NCI-H748 treated with DMSO at 0.1 percent for 48 hours (cell line): ENCODE data around the gene ANO1.

ENCODE experiments used
- DNase-seq: peaks from one replicate; lab custom pipeline; 2025; lab: John Stamatoyannopoulos, UW

ANO1 gene

DNA sequence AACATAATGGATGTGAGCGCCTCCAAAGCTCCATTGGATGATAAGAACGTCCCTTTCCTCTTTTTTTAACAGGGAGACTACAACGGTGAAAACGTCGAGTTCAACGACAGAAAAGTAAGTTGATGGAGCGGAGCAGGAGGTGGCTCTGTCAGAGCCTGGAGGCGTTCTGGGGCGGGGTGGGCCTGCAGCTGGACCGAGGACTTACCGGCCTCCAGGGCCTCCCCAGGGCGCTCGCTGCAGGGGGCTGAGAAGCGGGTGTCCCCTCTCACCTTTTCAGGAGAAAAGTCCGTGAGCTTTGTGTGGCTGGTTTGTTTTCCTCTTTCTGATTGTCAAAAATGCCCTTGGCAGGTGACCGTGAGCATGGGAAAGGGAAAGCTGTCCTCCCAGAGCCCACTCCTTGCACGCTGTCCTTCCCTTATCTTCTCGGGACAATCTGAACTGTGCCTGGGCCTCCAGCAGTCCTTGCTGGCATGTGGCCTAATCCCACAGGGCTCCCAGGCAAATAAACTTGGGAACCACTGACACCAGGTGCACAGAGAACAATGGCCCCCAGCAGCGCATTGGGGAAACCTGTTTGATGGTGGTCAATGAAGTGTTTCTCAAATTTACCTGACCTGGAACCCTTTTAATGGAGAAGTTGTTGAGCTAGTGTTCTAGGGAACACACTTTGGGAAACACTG, 38.4 kb downstream of the ANO1 start:
- DNase-seq = no peak

GRCh38 chr11:70117567-70118145, 39.5 kb downstream of the ANO1 start:
- no peak for DNase-seq

DNA sequence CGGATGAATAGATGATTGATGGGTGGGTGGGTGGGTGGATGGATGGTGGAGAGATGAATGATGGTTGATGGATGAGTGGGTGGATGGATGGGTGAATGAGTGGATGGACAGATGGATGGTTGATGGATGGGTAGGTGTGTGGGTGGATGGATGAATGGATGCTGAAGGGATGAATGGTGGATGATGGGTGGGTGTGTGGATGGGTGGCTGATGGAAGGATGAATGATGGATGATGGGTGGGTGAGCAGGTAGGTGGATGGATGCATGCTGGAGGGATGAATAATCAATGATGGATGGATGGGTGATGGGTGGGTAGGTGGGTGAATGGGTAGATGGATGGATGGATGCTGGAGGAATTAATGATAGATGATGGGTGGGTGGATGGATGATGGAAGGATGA, 40.5 kb downstream of the ANO1 start:
- no peak for DNase-seq

GRCh38 chr11:70119502-70119901, 41.4 kb downstream of the ANO1 start:
- no peak for DNase-seq

GRCh38 chr11:70120674-70121073, 42.6 kb downstream of the ANO1 start:
- no peak for DNase-seq

DNA sequence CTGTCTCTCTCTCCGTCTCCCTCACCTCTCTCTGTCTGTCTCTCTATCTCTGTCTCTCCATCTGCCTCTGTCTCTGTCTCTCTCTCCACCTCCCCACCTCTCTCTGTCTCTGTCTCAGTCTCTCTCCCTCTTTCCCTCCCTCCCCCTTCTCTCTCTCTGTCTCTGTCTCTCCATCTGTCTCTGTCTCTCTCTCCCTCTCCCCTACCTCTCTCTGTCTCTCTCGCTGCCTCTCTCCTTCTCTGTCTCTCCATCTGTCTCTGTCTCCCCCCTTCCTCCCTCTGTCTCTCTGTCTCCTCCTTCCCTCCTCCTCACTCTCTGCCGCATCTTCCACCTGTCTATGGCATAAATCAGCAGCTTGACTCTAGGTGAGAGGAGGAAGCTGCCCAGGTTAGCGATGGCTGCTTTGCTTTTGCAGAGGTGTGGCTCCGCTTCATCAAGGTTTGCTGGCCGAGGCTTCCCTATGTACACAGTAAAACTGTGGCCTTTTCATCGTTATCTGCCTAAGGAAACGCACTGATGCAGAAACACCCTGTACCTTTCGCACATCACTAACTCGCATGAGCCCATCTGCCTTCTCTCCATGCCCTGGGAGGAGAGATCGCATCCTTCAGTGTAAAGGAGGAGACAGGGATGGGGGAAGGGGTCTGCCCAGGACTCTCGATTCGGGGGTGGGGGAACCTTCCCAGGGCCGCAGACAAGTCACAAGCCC, 44.5 kb downstream of the ANO1 start:
- DNase-seq = no peak

- DNase-seq = no peak
Observed at GRCh38 chr11:70123711-70124110, 45.6 kb downstream of the ANO1 start.

DNA sequence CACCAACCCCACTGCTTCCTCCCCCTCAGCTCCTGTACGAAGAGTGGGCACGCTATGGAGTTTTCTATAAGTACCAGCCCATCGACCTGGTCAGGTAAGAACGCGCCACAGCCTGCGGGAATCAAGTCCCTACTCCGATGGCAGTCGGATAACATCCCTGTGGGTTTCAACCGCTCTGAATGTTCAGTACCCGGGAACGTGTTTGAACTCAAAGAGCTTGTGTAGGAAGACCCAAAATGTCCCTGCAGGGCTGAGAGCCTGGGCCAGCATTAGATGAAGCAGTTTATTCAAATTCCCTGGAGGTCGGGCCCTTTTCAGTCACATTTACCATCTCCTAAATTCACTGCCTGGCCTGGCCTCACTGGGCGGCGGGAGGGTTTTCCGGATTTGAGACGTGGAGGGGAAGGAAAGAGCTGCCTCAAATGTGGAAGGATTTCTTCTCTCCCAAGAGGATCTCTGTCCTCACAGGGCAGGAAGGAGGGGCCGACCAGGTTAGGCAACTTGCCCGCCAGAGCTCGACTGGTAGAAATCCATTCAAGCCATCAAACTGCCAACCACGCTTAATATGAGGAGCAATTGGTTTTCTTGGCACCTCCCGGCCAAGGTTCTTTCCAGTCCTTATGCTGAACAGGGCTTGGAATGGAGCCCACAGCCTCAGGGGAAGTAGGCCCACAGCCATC, 46.3 kb downstream of the ANO1 start:
- DNase-seq = no peak

DNA sequence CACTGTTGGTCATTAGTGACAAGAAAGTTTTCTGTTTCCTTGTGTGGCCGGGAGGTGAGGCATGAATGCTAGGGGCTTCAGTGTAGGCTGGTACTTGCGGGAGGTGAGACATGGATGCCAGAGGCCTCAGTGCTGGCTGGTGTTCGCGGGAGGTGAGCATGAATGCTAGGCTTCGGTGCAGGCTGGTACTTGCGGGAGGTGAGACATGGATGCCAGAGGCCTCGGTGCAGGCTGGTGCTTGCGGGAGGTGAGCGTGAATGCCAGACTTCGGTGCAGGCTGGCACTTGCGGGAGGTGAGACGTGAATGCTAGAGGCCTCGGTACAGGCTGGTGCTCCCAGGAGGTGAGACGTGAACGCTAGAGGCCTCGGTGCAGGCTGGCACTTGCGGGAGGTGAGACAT, 48.4 kb downstream of the ANO1 start:
- DNase-seq = no peak

DNA sequence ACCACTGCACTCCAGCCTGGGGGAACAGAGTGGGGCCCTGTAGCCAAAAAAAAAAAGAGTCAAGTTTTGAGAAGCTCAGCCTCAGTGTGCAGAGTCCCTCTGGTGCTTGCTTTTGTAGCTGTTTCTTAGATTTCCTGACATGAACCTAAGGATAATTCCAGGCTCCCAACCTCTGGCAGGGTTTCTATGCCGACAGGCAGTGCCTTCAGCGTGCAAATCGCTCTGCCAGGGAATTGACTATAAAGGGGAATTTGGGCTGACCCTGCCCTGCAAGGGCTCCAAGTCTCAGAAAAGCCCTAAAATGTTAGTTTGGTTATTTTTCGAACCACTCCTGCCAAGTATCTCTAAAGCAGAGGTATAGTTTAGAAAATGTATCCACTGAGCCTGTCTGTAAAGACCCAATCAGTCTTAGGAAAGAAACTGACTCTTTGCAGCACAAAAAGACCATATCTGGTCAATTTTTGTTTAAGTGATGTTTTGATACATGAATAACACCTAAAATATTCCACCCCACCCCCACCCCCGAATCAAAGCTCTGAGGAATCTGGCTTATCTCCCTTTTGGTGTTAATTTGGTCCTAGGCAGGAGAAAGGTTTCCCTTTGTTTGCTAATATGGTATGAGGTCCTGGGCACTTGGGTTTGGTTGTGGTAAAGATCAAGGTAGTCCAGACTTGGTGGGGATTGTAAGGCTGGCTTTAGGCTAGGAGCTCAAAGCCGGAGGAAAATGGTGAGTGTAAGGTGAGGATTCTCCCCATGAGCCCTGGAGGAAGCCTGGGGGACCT, 49.7 kb downstream of the ANO1 start:
- DNase-seq = no peak

DNA sequence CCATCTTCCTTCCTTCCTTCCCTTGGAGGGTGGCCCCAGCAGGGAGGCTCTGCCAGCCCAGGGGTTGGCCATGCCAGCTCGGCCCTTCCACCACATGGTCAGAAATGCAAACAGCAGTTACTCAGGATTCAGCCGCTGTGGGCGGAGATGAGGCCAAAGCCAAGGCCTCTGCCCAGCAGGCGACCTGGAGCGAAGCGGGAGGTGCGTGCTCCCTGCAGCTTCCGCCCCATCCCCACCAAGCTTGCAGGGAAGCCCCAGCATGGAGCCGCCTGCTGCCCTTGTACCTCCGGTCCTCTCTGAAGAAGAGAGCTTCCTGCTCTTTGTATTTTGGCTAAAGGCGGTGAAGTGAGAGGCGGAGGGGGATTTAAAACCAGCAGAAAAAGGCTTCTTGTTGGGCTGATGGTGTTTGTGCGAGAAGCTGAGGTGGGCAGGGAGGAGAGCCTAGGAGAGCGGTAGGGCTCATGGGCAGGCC, 50.4 kb downstream of the ANO1 start:
- no peak for DNase-seq

DNA sequence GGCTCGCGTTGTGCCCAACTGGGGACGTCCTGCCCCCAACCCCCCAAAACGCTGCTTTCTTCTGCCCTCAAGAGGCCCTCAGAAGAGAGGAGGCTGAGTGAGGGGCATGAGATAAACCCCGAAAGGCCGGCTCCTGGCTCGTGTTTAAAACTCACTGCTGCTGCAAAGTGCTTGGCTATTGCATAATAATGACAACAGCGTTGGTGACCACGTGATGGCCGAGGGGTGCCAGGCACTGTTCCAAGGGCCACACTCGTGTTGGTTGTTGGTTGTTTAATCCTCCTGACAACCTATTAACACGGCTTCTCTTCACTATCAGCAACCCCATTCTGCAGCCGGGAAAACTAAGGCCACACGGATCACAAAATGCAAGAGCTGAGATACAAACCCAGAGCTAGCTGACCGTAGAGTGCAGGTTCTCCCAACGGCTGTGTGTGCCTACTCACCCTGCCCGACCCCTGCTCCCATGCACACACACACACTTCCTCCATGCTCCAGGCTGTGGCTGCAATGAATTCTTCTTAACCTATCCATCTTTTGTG, 51.0 kb downstream of the ANO1 start:
- DNase-seq = no peak

- DNase-seq = no peak
Observed at GRCh38 chr11:70130636-70131035, 52.5 kb downstream of the ANO1 start.

DNA sequence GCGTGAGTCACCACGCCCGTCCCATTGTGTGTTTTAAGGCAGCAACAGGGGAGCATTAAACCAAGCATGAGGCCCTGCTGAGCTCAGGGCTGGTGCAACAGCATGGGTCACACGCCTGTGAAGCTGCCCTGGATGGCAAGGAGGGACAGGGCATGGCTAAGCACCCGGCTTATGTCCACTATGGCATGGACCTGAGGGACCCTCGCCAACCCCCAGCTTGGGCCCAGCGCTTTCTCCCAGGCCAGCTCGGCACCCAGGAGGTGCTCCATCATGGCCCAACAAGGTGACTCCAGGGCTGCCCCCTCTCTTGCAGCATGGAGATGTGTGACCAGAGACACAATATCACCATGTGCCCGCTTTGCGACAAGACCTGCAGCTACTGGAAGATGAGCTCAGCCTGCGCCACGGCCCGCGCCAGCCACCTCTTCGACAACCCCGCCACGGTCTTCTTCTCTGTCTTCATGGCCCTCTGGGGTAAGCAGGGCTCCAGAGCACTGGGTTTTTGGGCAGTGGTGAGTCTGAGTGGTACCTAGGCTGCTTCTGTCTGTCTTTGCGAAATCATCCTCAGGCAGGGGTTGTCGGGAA, 53.6 kb downstream of the ANO1 start:
- DNase-seq = no peak

- DNase-seq = no peak
Observed at GRCh38 chr11:70132641-70133040, 54.5 kb downstream of the ANO1 start.

- DNase-seq = no peak
Observed at GRCh38 chr11:70133771-70134335, 55.7 kb downstream of the ANO1 start.

DNA sequence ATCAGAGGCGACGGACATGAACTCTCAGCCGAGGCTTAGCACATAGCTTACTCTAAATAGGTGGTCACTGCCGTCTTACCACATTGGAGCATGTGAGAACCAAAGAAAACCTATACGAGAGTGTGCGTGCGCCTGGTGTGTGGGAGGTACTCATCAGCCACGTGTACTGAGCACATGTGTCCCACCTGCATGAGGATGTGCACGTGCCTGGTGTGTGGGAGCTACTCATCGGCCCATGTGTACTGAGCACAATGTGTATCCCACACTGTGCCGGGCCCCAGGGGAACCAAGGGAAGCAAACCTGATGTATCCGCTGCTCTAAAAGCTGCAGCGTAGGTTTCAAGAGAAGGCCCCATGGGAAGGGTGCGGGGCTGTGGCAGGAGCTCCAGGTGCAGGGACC, 56.4 kb downstream of the ANO1 start:
- DNase-seq = no peak

- DNase-seq = no peak
Observed at GRCh38 chr11:70135142-70135541, 57.0 kb downstream of the ANO1 start.

DNA sequence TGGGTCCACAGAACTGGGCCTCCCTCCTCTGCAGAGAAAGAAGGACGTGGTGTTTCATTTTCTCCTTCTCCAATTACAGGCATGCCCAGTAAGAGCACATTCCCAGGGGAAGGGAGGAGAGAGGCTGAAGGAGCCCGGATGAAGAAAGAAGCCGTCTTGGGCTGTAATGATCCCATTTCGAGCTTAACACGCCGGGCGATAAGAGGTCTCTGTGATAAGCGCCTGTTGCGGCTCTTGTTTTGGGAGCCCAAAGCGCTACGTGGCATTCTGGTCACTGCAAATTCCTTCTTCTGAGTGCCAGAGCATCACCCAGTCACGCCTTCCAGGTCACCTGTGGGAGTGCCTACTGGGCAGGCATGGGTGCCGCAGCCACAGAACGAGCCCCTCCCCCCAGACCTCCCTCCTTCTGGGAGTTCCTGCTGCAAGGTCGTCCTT, 57.5 kb downstream of the ANO1 start:
- DNase-seq = no peak

DNA sequence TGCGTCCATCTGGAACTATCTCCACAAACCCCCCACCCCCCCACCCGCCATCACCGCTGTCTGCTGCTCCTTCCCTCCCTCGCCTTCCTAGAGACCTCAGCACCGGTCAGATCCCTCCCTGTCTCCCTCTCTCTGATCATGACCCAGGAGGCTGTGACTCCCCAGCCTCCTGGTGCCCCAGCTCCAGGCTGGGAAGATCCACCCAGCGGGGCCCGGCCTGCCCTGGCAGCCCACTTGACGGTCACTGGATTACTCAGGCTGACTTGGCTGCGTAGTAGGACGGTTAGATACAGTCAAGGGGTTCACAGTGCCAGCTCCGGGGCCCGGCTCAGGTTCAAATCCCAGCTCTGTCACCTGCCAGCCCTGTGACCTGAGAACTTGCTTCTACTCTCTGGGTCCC, 59.3 kb downstream of the ANO1 start:
- DNase-seq = no peak

GRCh38 chr11:70138403-70138802, 60.3 kb downstream of the ANO1 start:
- DNase-seq = no peak
